ENCODE measurements around the gene PINLYP. TPM values are rescaled to one million over a fixed set of nuclear protein-coding genes. Genes with fewer than 3 reads are reported as not detected.

Gene PINLYP
- total and polyA plus RNA-seq, 2 experiments from 2014 or later = 7.8 to 11.1 TPM

- H3K4me1 Mint-ChIP-seq = peaks cover 5% of the 10 kb centered on the region; the same call in 2 of the 3 replicates
- Histone ChIP-seq H3K4me1 (ENCODE audit: insufficient read depth) (no peaks in the 10 kb centered on the region), H3K9me2 (ENCODE audit: insufficient read depth) (no peaks in the 10 kb centered on the region), H3K27ac (ENCODE audit: low read depth) (no peak overlapping the region), H2AFZ (no peak overlapping the region), H3K4me3 (no peak overlapping the region), H3K4me2 (no peak overlapping the region), H3K79me2 (replicated peaks; ENCODE audit: insufficient read depth) (no peaks in the 10 kb centered on the region), H3F3A (replicated peaks; ENCODE audit: low read depth) (no peaks in the 10 kb centered on the region), H4K20me1 (replicated peaks; ENCODE audit: insufficient read depth) (peaks cover 7% of the 10 kb centered on the region; the same call in 1 of the 2 replicates), H3K27me3 (ENCODE audit: insufficient read depth) (no peaks in the 10 kb centered on the region), H3K36me3 (ENCODE audit: insufficient read depth) (no peaks in the 10 kb centered on the region; the same call in 1 of the 2 replicates)
- ATAC-seq (no peak), DNase-seq (ENCODE audit: low spot score) (no peak)
- H3K4me3 Mint-ChIP-seq = no peak overlapping the region
- H3K27ac Mint-ChIP-seq = no peak overlapping the region; the same call in 1 of the 2 replicates
- TF ChIP-seq REST (IDR thresholded peaks at IDR 0.05; ENCODE audit: unreplicated experiment) = no peak
- TF ChIP-seq CREB1 (CRISPR knock-in tag; IDR thresholded peaks at IDR 0.05; ENCODE audit: low read depth) = no peak
- TF ChIP-seq POLR2AphosphoS5 (IDR thresholded peaks at IDR 0.05; ENCODE audit: low read depth) = no peak
- TF ChIP-seq ZNF331 (CRISPR knock-in tag; IDR thresholded peaks at IDR 0.05; ENCODE audit: low read depth) = no peak
- TF ChIP-seq EZH2phosphoT487 (IDR thresholded peaks at IDR 0.05; ENCODE audit: unreplicated experiment) = no peak
- no peak for TF ChIP-seq ZNF462 (CRISPR knock-in tag; IDR thresholded peaks at IDR 0.05)
- TF ChIP-seq EZH2 (IDR thresholded peaks at IDR 0.05; ENCODE audit: low read depth, unreplicated experiment) = no peak
- TF ChIP-seq ZNF114 (CRISPR knock-in tag; IDR thresholded peaks at IDR 0.05) = no peak
- no peak for TF ChIP-seq CTCF (conservative IDR thresholded peaks at IDR 0.05; ENCODE audit: low read depth in 2 of 2)
- no peak for TF ChIP-seq JUNB (IDR thresholded peaks at IDR 0.05; ENCODE audit: unreplicated experiment)
- TF ChIP-seq STAT1 (IDR thresholded peaks at IDR 0.05; ENCODE audit: unreplicated experiment) = no peak
- no peak for TF ChIP-seq ETS1 (IDR thresholded peaks at IDR 0.05)
- peaks cover 22% of the 10 kb centered on the region for H3K36me3 Mint-ChIP-seq (ENCODE audit: low read depth)
- no peaks in the 10 kb centered on the region for H3K9me3 Mint-ChIP-seq
- peaks cover 3% of the 10 kb centered on the region for H3K27me3 Mint-ChIP-seq (ENCODE audit: insufficient read depth, low read depth, poor library complexity)
Observed at GRCh38 chr19:43586346-43586745, 10.7 kb downstream of the PINLYP start.

Data from GM23338 (cell line).